Sciatic nerve (tissue), 2 donors: ENCODE data around the gene TECR. TPM values are rescaled to one million over a fixed set of nuclear protein-coding genes. Genes with fewer than 3 reads are reported as not detected.
A peak's percentile ranks its signal among the peaks of the same experiment; 100 is the strongest.
"Not testable (repeated sequence)": the region's sequence is repeated elsewhere in the genome, so short reads cannot be mapped to it uniquely, and the experiment has no call there.

Experiments
- ATAC-seq: fragments of 200-7000 bp; cut with Tn5 transposase; one replicate; pipeline ENCODE4 v1.9.1; 2020; ENCODE audit warnings: mild to moderate bottlenecking, moderate library complexity
- DNase-seq: peaks from one replicate; pipeline ENCODE4 v3.0.0-alpha.2; 2020; ENCODE audit warnings: low spot score
- intact Hi-C: fragments of 100-400 bp; cut with DNase I; formaldehyde crosslinking; loops from one replicate; pipeline ENCODE4 v1.14.2; 2022
- total RNA-seq: library from RNA; stranded (reverse); fragmentation: NEBNext Ultra II Directional; extraction: Animal tissue kit (Norgen Biotek cat#: 25700); gene quantifications from one replicate; pipeline ENCODE4 v1.2.1, GENCODE V29; 2021
- donor health status: DM: no; HTN: no; CAD: no.
- donor health status: DM: no; HTN: no; CAD: no.

Gene TECR
- total RNA-seq, 1 donor from 2014 or later: 101 TPM

GRCh38 chr19:14555918-14556661, 26.7 kb downstream of the TECR start:
- ATAC-seq (no peak), DNase-seq (no peak)
- intact Hi-C loops: no loop called here

- ATAC-seq (peak; percentile 72), DNase-seq (peak; percentile 86)
These were observed 27.3 kb downstream of the TECR start for GRCh38 chr19:14556662-14557188.

GRCh38 chr19:14558370-14559066, 29.1 kb downstream of the TECR start:
- ATAC-seq: no peak
- no peak for DNase-seq
- intact Hi-C loops: no loop called here

More at GRCh38 chr19:14556662-14557188, 27.3 kb downstream of the TECR start:
- intact Hi-C loops: no loop called here

- DNase-seq (no peak), ATAC-seq (no peak)
- intact Hi-C loops: no loop called here
These were observed 30.8 kb downstream of the TECR start for GRCh38 chr19:14559916-14560775.

GRCh38 chr19:14560776-14561108, 31.3 kb downstream of the TECR start:
- intact Hi-C loops: no loop called here
- ATAC-seq: no peak
- DNase-seq: no peak

GRCh38 chr19:14561249-14561648, 31.9 kb downstream of the TECR start:
- intact Hi-C loops: no loop called here
- DNase-seq (no peak), ATAC-seq (no peak)

GRCh38 chr19:14561847-14562351, 32.5 kb downstream of the TECR start:
- ATAC-seq: peak; percentile 56
- intact Hi-C loops: no loop called here
- DNase-seq: no peak

- intact Hi-C loops: no loop called here
- DNase-seq (no peak), ATAC-seq (no peak)
These were observed 33.5 kb downstream of the TECR start for GRCh38 chr19:14562660-14563589.

GRCh38 chr19:14563590-14563926, 34.2 kb downstream of the TECR start:
- intact Hi-C loops: no loop called here
- no peak for ATAC-seq
- DNase-seq: no peak

- no peak for DNase-seq
- intact Hi-C loops: no loop called here
- peak; percentile 5 for ATAC-seq
These were observed 34.7 kb downstream of the TECR start for GRCh38 chr19:14563989-14564651.

- ATAC-seq: not testable (repeated sequence)
These were observed 35.4 kb downstream of the TECR start for GRCh38 chr19:14564652-14565297.

GRCh38 chr19:14565298-14565679, 35.9 kb downstream of the TECR start:
- intact Hi-C loops: no loop called here
- ATAC-seq (no peak), DNase-seq (no peak)

More at GRCh38 chr19:14564652-14565297, 35.4 kb downstream of the TECR start:
- intact Hi-C loops, DNase-seq: not testable (repeated sequence)

GRCh38 chr19:14565765-14566711, 36.6 kb downstream of the TECR start:
- intact Hi-C loops: no loop called here
- ATAC-seq (no peak), DNase-seq (no peak)

- intact Hi-C loops: no loop called here
- no peak for DNase-seq
- no peak for ATAC-seq
These were observed 37.3 kb downstream of the TECR start for GRCh38 chr19:14566712-14567077.

GRCh38 chr19:14567079-14567478, 37.7 kb downstream of the TECR start:
- ATAC-seq: no peak
- no peak for DNase-seq
- intact Hi-C loops: no loop called here

GRCh38 chr19:14570864-14571527, 41.6 kb downstream of the TECR start:
- intact Hi-C loops: no loop called here
- DNase-seq: no peak

More at GRCh38 chr19:14570864-14571527, 41.6 kb downstream of the TECR start:
- no peak for ATAC-seq
